ENCODE measurements around the gene AR. TPM values are rescaled to one million over a fixed set of nuclear protein-coding genes. Genes with fewer than 3 reads are reported as not detected.

AR gene
- total and polyA plus RNA-seq, 10 of the 15 experiments (the other 5 are each of a cell fraction or from before 2014, with no cell fraction given), result 0.07 to 0.09 (median 0.08) TPM; not detected in 7

DNA sequence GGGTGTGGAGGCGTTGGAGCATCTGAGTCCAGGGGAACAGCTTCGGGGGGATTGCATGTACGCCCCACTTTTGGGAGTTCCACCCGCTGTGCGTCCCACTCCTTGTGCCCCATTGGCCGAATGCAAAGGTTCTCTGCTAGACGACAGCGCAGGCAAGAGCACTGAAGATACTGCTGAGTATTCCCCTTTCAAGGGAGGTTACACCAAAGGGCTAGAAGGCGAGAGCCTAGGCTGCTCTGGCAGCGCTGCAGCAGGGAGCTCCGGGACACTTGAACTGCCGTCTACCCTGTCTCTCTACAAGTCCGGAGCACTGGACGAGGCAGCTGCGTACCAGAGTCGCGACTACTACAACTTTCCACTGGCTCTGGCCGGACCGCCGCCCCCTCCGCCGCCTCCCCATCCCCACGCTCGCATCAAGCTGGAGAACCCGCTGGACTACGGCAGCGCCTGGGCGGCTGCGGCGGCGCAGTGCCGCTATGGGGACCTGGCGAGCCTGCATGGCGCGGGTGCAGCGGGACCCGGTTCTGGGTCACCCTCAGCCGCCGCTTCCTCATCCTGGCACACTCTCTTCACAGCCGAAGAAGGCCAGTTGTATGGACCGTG is 2.2 kb downstream of the AR start:
- TF ChIP-seq POU2F2 (IDR thresholded peaks at IDR 0.05; ENCODE audit: borderline replicate concordance, low read depth, low read length) (no peak), FOXM1 (IDR thresholded peaks at IDR 0.05; ENCODE audit: low read depth, low read length) (no peak), NR2C1 (IDR thresholded peaks at IDR 0.05) (no peak)
- no peak overlapping the region for H2AFZ ChIP-seq (ENCODE audit: control insufficient read depth, low read depth, low read length)
- ATAC-seq, result no peak
- no peak for FAIRE-seq
- no peaks in the 10 kb centered on the region for H3K27me3 ChIP-seq (replicated peaks in 1 of 2; ENCODE audit: control insufficient read depth in 2 of 2, insufficient read depth in 2 of 2, low read length in 1 of 2)
- no peaks in the 10 kb centered on the region for H3K79me2 ChIP-seq (ENCODE audit: control insufficient read depth, insufficient read depth, low read length)
- SMC1A ChIA-PET (ENCODE audit: uncharacterized antibody, unreplicated experiment), result no interaction called here
- no peak overlapping the region for H3K27ac ChIP-seq (ENCODE audit: control insufficient read depth, insufficient read depth)
- in situ Hi-C loops (cut with MboI) (no loop called here), intact Hi-C loops (cut with micrococcal nuclease; ENCODE audit: unreplicated experiment) (no loop called here)
- RAD21 ChIA-PET (ENCODE audit: unreplicated experiment), result no interaction called here
- DNase-seq (ENCODE audit: low read depth, low spot score), result no peak
- no peaks in the 10 kb centered on the region for H4K20me1 ChIP-seq (ENCODE audit: control insufficient read depth, insufficient read depth)
- CTCF ChIA-PET, result no interaction called here
- POLR2A ChIA-PET, result no interaction called here
- no peak overlapping the region for H3K4me3 ChIP-seq
- no TSS peak for BruUV-seq (replicated peaks)
- H3K9ac ChIP-seq (ENCODE audit: control insufficient read depth, insufficient read depth, low read length), result no peak overlapping the region
- no peaks in the 10 kb centered on the region for H3K36me3 ChIP-seq (ENCODE audit: control insufficient read depth in 2 of 2, insufficient read depth in 2 of 2, low read length in 1 of 2)
- no peaks in the 10 kb centered on the region for H3K4me1 ChIP-seq (ENCODE audit: control insufficient read depth, insufficient read depth, low read length)
- H3K4me2 ChIP-seq (ENCODE audit: control insufficient read depth, insufficient read depth), result no peak overlapping the region
- WGBS (ENCODE audit: insufficient coverage, insufficient replicate concordance, low lambda C conversion rate, missing lambda C conversion rate), result 65% methylated on average over 39 of the region's 41 CpGs
- no peaks in the 10 kb centered on the region; the same call in 2 of the 3 replicates for H3K9me3 ChIP-seq (replicated peaks; ENCODE audit: control insufficient read depth, insufficient read depth, low read length)

DNA sequence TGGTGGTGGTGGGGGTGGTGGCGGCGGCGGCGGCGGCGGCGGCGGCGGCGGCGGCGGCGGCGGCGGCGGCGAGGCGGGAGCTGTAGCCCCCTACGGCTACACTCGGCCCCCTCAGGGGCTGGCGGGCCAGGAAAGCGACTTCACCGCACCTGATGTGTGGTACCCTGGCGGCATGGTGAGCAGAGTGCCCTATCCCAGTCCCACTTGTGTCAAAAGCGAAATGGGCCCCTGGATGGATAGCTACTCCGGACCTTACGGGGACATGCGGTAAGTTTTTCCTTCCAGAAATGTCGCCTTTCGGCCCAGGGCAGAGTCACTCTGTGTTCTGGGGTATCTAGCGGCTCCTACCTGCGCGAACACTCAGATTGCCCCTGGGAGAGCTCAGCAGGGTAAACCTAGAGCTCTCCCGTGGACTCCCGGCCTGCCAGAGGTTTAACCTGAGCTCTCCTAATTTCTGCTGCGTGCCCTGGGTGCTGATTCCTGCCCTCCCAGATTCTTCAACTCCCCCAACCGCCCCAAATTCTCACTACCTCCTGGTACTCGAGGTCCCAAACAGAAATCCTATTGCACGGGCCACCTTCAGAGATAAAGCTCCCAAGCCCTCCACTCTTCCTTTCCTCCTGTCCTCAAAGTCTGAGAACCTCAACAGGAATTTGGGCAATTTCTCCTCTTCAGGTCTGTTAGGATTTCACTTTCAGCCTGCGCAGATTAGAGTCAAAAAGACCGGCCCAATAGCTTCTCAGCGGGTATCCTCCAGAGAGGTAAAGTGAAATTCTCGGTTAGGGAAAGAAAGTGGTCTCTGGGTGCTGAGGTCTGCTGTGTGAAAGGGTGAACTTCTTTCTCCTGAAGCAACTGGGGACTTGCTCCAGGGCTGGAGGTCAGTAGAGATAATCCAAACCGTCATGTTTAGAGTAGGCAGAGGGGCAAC is 2.9 kb downstream of the AR start:
- SMC1A ChIA-PET (ENCODE audit: uncharacterized antibody, unreplicated experiment), result no interaction called here
- Histone ChIP-seq H3K27me3 (replicated peaks in 1 of 2; ENCODE audit: control insufficient read depth in 2 of 2, insufficient read depth in 2 of 2, low read length in 1 of 2) (no peaks in the 10 kb centered on the region), H3K27ac (ENCODE audit: control insufficient read depth, insufficient read depth) (no peak overlapping the region), H3K36me3 (ENCODE audit: control insufficient read depth in 2 of 2, insufficient read depth in 2 of 2, low read length in 1 of 2) (no peaks in the 10 kb centered on the region), H4K20me1 (ENCODE audit: control insufficient read depth, insufficient read depth) (no peaks in the 10 kb centered on the region), H3K4me1 (ENCODE audit: control insufficient read depth, insufficient read depth, low read length) (no peaks in the 10 kb centered on the region), H3K9me3 (replicated peaks; ENCODE audit: control insufficient read depth, insufficient read depth, low read length) (no peaks in the 10 kb centered on the region; the same call in 2 of the 3 replicates), H3K79me2 (ENCODE audit: control insufficient read depth, insufficient read depth, low read length) (no peaks in the 10 kb centered on the region), H2AFZ (ENCODE audit: control insufficient read depth, low read depth, low read length) (no peak overlapping the region), H3K9ac (ENCODE audit: control insufficient read depth, insufficient read depth, low read length) (no peak overlapping the region), H3K4me3 (no peak overlapping the region), H3K4me2 (ENCODE audit: control insufficient read depth, insufficient read depth) (no peak overlapping the region)
- 55% methylated on average over 37 of the region's 44 CpGs for WGBS (ENCODE audit: insufficient coverage, insufficient replicate concordance, low lambda C conversion rate, missing lambda C conversion rate)
- DNase-seq (ENCODE audit: low read depth, low spot score), result no peak
- CTCF ChIA-PET, result no interaction called here
- ATAC-seq, result no peak
- in situ Hi-C loops (cut with MboI), result no loop called here
- RAD21 ChIA-PET (ENCODE audit: unreplicated experiment), result no interaction called here
- intact Hi-C loops (cut with micrococcal nuclease; ENCODE audit: unreplicated experiment), result no loop called here
- POLR2A ChIA-PET, result no interaction called here
- FAIRE-seq, result no peak
- no TSS peak for BruUV-seq (replicated peaks)
- TF ChIP-seq MEF2A (IDR thresholded peaks at IDR 0.05; ENCODE audit: insufficient read depth, low read depth, low read length) (no peak), ETV6 (conservative IDR thresholded peaks at IDR 0.05 in 1 of 2, IDR thresholded peaks at IDR 0.05 in 1 of 2; ENCODE audit: borderline replicate concordance in 1 of 2, low read depth in 1 of 2) (no peak), SREBF2 (IDR thresholded peaks at IDR 0.05; ENCODE audit: low read length) (no peak)
- TF ChIP-seq, protein P1, sequence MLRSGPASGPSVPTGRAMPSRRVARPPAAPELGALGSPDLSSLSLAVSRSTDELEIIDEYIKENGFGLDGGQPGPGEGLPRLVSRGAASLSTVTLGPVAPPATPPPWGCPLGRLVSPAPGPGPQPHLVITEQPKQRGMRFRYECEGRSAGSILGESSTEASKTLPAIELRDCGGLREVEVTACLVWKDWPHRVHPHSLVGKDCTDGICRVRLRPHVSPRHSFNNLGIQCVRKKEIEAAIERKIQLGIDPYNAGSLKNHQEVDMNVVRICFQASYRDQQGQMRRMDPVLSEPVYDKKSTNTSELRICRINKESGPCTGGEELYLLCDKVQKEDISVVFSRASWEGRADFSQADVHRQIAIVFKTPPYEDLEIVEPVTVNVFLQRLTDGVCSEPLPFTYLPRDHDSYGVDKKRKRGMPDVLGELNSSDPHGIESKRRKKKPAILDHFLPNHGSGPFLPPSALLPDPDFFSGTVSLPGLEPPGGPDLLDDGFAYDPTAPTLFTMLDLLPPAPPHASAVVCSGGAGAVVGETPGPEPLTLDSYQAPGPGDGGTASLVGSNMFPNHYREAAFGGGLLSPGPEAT (IDR thresholded peaks at IDR 0.05; ENCODE audit: low read depth), result no peak
- TF ChIP-seq, protein P2, sequence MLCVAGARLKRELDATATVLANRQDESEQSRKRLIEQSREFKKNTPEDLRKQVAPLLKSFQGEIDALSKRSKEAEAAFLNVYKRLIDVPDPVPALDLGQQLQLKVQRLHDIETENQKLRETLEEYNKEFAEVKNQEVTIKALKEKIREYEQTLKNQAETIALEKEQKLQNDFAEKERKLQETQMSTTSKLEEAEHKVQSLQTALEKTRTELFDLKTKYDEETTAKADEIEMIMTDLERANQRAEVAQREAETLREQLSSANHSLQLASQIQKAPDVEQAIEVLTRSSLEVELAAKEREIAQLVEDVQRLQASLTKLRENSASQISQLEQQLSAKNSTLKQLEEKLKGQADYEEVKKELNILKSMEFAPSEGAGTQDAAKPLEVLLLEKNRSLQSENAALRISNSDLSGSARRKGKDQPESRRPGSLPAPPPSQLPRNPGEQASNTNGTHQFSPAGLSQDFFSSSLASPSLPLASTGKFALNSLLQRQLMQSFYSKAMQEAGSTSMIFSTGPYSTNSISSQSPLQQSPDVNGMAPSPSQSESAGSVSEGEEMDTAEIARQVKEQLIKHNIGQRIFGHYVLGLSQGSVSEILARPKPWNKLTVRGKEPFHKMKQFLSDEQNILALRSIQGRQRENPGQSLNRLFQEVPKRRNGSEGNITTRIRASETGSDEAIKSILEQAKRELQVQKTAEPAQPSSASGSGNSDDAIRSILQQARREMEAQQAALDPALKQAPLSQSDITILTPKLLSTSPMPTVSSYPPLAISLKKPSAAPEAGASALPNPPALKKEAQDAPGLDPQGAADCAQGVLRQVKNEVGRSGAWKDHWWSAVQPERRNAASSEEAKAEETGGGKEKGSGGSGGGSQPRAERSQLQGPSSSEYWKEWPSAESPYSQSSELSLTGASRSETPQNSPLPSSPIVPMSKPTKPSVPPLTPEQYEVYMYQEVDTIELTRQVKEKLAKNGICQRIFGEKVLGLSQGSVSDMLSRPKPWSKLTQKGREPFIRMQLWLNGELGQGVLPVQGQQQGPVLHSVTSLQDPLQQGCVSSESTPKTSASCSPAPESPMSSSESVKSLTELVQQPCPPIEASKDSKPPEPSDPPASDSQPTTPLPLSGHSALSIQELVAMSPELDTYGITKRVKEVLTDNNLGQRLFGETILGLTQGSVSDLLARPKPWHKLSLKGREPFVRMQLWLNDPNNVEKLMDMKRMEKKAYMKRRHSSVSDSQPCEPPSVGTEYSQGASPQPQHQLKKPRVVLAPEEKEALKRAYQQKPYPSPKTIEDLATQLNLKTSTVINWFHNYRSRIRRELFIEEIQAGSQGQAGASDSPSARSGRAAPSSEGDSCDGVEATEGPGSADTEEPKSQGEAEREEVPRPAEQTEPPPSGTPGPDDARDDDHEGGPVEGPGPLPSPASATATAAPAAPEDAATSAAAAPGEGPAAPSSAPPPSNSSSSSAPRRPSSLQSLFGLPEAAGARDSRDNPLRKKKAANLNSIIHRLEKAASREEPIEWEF (IDR thresholded peaks at IDR 0.05; ENCODE audit: insufficient replicate concordance, low read depth, low read length), result no peak

Measured in GM12878 (cell line).